Stimulated activated CD4-positive, alpha-beta T cell treated with anti-CD3 and anti-CD28 coated beads, TNF-alpha, amount 100 ng/mL, for 24 hours (primary cell): ENCODE results near the gene PCDHA2.
"Not testable (repeated sequence)": the region's sequence is repeated elsewhere in the genome, so short reads cannot be mapped to it uniquely, and the experiment has no call there.

Experiments used
- DNase-seq, 3 experiments: peaks; one replicate each; pipeline ENCODE4 v3.0.0-alpha.2; 2020; ENCODE audit warnings: low read depth in 3 of 3

Gene PCDHA2

GRCh38 chr5:140794595-140795258 lies at the start of gene PCDHA2:
PCDHA2 (plus strand) TSS chr5:140794852.
- no peak for DNase-seq

- no peak for DNase-seq
Observed at GRCh38 chr5:140753561-140753960, 41.1 kb upstream of the PCDHA2 start.

GRCh38 chr5:140764177-140764973 lies 30.3 kb upstream of the PCDHA2 start:
- no peak for DNase-seq

GRCh38 chr5:140767444-140767843 lies 27.2 kb upstream of the PCDHA2 start:
- DNase-seq = no peak

GRCh38 chr5:140780512-140780911 lies 14.1 kb upstream of the PCDHA2 start:
- DNase-seq = no peak

- DNase-seq = no peak
Observed at GRCh38 chr5:140785905-140786686, 8.6 kb upstream of the PCDHA2 start, which contains the start of gene PCDHA1. PCDHA1 (plus strand) TSS chr5:140786140.

- not testable (repeated sequence) for DNase-seq
Observed at GRCh38 chr5:140787422-140787821, 7.2 kb upstream of the PCDHA2 start.

- not testable (repeated sequence) for DNase-seq
Observed at GRCh38 chr5:140787849-140788504, 6.7 kb upstream of the PCDHA2 start.

- no peak for DNase-seq
Observed at GRCh38 chr5:140791089-140791488, 3.6 kb upstream of the PCDHA2 start.

- DNase-seq = no peak
Observed at GRCh38 chr5:140795259-140795641, 598 bp downstream of the PCDHA2 start.

GRCh38 chr5:140796072-140796717 lies 1.5 kb downstream of the PCDHA2 start:
- DNase-seq = not testable (repeated sequence)

GRCh38 chr5:140796718-140797095 lies 2.1 kb downstream of the PCDHA2 start:
- no peak for DNase-seq

- no peak for DNase-seq
Observed at GRCh38 chr5:140800816-140801493, 6.3 kb downstream of the PCDHA2 start, which contains the start of gene PCDHA3. PCDHA3 (plus strand) TSS chr5:140801057.

- DNase-seq = no peak
Observed at GRCh38 chr5:140801494-140801841, 6.8 kb downstream of the PCDHA2 start.

GRCh38 chr5:140802381-140802780 lies 7.7 kb downstream of the PCDHA2 start:
- not testable (repeated sequence) for DNase-seq

GRCh38 chr5:140802781-140803271 lies 8.2 kb downstream of the PCDHA2 start:
- DNase-seq = no peak

- peak in 1 of 3 experiments; percentile 29 for DNase-seq
Observed at GRCh38 chr5:140806834-140807775, 12.5 kb downstream of the PCDHA2 start, which contains the start of gene PCDHA4. PCDHA4 (plus strand) TSS chr5:140807068.

GRCh38 chr5:140808241-140808888 lies 13.7 kb downstream of the PCDHA2 start:
- not testable (repeated sequence) for DNase-seq

GRCh38 chr5:140808889-140809291 lies 14.2 kb downstream of the PCDHA2 start:
- no peak for DNase-seq
